Activated CD4-positive, alpha-beta T cell treated with anti-CD3 and anti-CD28 coated beads, Interleukin-2, amount 50 U/mL, for 16 hours (primary cell): ENCODE results near the gene CDKN1C.

Experiments
- DNase-seq: peaks from one replicate; pipeline ENCODE4 v3.0.0-alpha.2; 2020

CDKN1C gene

DNA sequence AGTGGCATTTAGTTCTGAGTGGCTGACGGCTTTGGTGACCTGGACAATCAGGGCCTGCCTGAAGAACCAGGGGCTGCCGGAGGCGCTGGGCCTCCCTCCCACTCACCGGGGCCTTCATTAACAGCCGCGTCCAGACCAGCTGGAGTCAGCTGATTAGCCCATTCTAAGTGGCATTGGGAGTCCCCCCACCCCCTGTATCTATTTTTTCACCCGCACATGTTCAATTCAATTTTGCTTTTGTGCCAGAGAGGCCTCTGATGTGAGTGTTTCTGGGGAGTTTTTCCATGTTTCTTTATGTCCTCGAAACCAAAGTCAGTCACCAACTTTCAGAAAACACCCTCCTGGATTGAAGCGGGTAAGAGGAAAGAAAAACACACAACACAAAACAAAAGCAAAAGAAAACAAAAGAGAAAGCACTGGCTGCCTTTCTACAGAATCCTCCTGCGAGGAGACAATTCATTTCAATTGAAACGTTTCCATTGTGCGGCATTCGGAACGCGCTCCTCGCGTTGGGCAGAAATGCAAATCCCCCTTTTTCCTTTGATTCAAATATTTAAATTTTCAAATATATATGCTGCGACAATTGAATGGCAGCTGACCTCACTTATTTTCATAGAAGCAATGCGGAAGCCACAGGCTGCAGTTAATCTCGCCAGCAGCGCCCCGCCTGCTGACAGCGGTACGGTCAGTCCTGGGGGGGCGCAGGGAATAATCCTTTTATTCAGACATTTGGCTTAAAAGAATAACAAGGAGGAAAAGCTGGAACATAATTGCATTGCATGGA is 17.7 kb downstream of the CDKN1C start:
- no peak for DNase-seq

DNA sequence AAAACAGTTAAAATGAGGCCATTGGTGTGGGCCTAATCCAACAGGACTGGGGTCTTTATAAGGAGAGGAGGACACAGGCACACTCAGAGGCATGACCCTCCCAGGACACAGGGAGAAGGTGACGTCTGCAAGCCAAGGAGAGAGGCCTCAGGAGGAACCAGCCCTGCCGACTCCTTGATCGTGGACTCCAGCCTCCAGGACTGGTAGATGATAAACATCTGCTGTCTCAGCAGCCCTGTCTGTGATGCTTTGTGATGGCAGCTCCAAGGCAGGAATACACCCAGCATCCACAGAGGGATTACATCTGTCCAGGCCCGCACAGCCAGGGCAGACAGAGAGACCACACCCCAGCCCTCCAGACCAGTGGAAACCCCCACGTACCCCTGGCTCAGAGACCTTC is 18.4 kb downstream of the CDKN1C start:
- DNase-seq: no peak

DNA sequence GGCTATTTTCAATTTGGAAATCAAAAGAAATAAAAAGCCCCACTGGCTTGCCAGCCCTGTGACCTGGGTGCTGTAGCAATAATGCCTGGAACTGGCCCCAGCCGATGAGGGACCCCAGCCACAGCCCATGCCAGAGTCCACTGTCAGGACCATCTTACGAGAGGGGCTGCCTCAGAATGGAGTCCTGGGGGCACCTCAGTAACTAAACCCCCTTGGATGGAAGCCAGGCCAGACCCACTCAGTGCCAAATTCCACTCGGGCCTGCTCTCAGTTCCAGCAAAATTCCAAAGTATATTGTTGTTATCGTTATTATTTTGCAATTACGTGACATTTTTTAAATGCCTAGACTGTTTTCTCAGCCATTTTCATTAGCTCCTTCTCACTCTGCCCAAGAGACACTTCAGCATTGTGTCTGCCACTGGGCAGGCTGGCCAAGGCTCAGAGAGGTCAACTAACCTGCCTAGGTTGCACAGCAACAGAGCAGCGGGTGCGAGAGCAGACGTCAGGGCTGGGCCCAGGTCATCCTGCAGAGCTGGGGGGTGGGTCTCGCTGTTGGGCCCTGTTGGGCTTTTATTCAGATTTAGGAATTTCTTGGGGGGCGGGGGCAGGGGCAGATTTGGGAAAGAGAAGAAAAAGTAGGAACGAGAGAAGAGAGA is 19.5 kb downstream of the CDKN1C start:
- DNase-seq: no peak

DNA sequence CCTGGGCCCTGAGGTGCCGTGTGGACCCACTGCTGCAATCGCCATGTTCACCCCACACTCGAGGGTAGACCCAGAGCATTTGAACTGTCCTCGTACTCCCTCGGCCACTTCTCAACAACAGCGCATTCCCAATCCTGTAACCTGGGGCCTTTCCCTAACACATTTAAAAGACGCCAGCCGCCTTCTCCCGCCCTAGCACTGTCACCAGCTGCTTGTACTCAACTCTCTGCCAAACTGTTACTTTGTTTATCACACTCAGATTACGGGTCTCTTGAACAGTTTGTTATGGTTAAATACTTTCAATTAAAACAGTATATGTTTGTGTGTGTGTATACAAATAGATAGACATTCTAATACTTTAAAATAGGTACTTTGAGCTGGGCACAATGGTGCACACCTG is 20.7 kb downstream of the CDKN1C start:
- DNase-seq: no peak

DNA sequence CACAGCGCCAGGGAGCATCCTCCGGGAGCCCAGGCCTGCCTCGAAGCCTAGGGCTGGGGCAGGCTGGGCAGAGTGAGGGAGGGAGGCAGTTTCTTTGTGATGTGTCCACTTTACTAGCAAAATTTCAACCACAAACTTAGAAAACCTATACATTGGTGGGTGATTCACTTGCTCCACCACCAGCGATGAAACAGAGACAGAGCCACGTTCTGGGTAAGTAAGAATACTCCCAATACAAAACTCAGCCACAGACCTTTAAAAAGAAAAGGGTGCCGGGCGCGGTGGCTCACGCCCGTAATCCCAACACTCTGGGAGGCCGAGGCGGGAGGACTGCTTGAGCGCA is 22.3 kb downstream of the CDKN1C start:
- no peak for DNase-seq

DNA sequence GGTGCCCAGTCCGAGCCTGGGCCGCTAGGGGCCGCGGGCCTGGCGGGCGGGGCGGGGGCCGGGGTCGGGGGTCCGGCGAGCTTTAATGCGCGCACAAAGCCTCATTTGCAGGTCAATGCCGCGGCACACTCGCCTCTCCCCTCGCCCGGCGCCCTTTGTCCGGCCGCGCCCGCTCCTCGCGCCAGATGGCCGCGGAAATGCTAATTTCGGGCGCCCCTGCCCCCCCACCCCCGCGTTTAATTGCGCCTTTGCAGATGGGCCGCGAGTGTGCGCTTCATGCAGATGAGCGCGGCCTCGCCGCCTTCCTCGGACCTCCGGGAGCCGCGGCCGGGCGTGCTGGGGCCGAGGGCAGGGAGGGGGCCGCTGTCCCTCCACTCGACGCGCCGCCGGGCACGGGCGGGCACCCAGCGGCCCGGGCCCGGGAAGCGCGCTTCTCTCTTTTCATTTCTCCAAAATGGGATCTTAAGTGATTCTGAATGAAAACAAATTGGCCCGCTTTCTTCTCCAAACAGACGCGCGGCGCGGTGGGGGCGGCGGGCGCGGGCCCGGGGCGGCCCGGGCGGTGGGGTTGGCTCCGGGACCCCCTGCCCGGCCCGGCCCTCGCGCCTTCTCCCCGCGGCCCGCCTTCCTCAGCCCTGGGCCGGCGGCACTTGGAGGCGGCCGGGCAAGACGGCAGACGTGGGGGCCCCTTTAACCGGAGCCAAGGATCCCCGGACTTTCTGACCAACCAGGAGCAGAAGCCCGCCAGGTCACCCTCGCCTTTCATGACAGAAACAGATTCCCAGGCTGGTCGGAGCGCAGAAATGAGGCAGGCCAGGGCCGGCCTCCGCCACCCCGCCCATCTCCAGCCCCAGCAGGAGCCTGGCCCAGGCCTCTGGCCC is 22.9 kb downstream of the CDKN1C start:
- no peak for DNase-seq

DNA sequence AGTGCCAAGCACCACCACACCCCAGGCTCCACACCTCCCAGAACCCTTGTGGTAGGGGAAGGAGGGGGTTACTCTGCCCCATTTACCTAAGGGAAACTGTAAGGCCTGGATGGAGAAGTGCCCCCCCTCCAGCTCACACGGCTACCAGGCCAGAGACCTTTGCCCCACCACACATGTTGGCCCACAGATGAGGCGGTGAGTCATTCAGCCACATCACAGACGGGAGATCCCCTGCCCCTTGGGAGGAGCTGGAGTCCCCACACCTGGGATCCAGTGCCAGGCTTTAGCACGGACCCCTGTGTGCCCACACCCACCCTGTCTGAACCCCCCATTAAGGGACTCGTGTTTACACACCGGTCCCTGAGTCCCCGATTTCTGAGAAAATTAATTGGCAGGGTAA is 24.9 kb downstream of the CDKN1C start:
- DNase-seq: no peak

DNA sequence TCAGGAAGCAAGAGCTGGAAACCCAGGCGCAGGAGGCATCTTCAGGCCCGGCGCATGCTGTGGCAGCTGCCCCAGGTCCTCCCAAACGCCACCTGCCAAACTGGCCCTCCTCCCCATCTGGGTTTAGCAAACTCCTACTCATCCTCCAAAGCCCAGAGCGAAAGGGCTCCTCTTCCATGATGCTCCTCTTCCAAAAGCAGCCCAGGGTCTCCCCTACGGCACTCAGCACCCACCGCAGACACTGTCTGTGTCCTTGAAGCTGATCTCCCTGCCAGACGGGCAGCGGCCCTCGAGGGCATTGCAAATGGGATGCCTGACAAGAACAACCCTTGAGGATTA is 25.9 kb downstream of the CDKN1C start:
- DNase-seq: no peak

DNA sequence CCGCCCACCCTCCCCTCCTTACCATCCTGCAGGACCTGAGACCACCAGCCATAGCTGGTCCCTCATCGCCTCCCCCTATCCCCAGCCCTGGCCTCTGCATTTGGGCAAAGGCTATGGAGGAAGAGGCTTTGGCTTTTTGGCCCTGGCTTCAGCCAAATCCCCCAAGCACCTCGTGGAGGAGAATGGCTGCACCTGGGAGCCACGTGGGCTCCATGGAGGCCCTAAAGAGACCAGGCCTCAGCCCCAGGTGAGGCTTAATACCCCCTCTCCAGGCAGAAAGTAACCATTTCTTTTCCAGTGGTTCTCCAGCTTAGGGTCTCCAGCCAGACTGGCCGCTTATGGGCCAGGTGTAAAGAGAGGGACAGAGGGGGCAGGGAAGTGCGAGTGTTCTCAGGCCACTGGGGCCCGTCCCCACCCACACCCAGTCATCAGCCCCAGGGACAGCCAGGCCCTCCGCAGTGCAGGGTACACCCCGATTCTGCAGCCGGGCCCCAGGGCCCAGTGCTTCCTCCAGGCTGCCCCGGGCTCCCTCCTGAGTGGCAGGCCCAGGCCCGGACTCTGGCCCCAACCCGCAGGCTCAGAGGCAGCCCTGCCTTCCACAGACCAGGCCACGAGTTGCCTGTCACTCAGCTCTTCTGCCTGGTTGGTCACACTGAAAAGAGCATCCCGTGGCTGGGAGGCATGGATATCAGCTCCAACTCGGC is 26.4 kb downstream of the CDKN1C start:
- DNase-seq: no peak

DNA sequence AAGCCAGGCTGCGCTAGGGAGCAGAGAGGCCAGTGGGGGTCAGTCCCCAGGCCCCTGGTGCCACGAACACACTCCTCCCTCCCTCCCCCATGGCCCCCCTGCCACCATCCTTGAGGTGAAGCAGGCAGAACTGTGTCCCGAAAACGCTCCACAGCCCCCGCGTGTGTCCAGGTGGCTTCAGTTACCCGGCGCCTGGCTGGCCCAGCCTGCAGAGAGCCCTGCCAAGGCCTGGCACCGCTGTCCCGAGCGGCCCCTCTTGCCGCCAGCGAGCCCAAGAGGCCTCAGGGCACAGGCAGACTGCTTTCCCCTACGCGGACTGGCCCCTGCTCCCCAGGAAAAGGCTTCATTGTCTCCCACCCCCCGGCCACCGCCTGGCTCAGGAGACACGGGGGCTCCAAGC is 27.7 kb downstream of the CDKN1C start:
- no peak for DNase-seq

DNA sequence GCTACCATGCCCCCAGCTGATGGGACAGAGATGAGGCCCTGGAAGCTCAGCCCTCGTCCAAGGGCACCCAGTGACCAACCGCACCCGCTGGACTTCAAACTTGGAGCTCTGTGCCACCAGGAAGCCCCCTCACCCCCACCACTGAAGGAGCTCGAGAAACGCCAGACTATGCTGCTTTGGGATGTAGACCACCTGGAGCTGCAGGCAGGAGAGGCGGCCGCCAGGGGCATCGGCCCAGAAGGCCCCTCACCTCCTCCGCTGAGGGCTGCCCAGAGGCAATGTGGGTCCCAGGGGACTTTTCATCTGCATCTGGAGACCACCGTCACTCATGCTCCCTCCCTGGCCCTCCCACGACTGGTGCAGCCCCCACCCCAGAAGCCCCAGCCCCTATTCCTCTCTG is 28.3 kb downstream of the CDKN1C start:
- no peak for DNase-seq

DNA sequence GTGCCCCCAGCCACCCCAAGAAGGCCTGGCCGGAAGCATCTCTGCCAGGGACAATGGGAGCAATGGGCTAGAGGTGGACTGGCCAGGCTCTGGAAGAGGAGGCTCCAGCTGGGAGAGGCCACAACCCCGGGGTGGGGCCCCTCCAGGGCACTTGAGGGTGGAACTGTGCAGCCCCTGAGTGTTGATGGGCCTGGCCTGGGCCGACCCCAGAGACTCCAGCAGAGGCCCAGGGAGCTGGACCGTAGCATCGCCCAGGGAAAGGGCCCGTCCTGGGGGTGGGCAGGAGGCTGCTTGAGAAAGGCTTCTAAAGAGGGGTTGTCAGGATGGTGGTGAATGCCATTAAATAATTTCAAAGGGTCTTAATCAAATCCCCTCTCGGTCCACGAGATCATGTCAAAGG is 30.4 kb downstream of the CDKN1C start:
- no peak for DNase-seq

DNA sequence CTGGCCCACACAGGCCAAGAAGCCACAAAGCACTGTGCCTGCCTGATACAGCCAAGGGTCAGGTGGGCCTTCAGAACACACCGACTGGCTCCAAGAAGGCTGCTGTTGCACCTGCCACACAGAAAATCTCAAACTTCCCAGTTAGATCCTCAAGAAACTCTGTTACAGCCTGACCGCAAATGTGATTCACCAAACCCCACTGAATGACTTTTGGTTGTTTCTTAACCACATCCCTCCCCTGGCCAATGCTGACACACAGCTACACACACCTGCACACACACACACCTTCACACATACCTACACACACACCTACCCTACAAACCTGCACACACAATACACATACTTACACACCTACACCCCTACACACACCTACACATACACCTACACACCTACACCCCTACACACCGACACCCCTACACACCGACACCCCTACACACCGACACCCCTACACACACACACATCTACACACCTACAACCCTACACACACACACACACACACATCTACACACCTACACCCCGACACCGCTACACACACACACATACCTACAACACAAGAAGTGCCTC is 31.5 kb downstream of the CDKN1C start:
- DNase-seq: no peak

DNA sequence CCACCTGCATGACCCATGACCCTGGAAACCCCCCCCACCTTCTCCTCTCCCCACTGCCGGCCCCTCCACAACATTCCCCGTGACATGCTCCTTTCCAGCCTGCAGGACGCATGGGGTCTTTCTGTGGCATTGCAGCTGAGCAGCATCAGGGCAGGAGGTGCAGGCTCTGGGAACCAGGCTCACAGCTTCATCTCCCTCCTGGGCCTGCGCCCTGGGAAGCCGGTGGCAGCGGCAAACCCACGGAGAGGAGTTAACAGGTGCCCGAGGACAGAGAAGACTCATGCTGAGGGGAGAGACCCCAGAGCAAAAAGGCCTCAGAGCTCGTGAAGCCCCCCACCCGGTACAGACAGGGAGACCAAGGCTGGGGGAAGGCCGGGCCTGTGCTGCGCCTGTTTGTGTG is 32.2 kb downstream of the CDKN1C start:
- DNase-seq: no peak

DNA sequence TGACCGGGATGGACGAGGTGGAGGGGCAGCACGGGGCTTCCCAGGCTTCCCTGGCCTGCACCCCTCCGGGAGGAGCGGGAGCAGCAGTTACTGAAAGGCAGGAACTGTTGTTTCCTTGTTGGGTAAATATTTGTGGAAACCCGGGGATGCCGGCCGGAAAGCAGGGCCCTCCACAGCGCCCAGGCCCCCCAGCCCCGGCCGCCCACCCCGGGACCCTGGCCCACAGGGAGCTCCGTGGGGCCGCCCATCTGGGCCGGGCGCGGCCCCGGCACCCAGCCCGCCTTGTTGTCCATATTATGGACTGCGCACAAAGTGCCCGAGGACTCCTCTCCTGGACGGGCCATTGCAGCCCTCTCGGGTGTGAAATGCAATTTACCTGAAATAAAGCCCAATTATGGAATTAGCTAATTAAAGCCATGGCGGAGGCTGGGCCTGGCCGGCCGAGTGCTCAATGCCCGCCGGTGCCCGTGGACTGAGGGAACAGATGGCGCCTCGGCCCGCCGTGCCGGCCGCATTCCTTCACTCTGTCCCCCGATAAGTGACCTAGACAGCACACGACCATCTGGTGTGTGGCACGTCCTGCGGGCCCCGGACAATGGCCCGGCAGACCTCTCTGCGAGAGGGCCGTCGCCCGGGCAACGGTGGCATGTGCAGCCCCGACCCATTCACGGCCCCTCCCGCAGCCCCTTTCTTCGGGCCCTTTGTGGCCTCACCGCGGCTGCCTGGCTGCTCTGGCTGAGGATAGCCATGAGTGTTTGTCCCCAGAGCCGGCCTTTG is 35.4 kb downstream of the CDKN1C start:
- no peak for DNase-seq

DNA sequence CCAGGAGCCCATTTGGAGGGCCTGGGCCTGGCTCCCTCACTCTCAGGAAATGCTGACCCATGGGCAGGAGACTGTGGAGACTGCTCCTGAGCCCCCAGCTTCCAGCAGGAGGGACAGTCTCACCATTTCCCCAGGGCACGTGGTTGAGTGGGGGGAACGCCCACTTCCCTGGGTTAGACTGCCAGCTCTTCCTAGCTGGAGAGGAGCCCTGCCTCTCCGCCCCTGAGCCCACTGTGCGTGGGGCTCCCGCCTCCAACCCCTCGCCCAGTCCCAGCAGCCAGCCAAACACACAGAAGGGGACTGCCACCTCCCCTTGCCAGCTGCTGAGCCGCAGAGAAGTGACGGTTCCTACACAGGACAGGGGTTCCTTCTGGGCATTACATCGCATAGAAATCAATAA is 37.1 kb downstream of the CDKN1C start:
- no peak for DNase-seq

DNA sequence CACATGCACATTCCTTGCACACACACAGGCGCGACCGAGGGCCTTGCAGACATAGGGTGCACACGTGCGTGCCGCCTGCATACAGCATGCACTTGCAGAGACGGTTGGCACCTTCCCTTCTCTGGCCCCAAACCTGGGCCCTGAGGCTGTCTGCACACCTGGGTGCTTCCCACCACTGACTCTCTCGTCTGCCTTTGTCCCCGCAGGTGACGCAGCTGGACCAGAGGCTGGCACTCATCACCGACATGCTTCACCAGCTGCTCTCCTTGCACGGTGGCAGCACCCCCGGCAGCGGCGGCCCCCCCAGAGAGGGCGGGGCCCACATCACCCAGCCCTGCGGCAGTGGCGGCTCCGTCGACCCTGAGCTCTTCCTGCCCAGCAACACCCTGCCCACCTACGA is 38.0 kb downstream of the CDKN1C start:
- DNase-seq: no peak

DNA sequence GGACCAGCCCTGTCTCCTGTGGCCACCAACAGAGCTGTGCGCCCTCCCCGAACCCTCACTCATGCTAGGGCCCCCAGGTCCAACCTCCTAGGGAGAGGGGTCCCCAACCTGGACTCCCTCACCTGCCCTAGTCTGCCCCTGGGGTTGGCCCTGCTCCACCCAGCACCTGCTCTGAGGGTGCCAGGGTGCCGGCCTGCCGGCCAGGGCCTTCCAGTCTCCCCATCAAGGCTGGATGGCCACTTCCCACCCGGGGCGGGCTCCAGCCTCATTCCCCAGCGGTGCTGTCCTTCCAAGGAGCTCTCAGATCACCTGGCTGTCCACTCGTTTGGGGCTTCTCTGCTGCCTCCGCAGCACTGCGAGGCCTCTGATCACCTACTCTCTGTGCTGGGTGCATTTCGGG is 39.1 kb downstream of the CDKN1C start:
- DNase-seq: no peak

DNA sequence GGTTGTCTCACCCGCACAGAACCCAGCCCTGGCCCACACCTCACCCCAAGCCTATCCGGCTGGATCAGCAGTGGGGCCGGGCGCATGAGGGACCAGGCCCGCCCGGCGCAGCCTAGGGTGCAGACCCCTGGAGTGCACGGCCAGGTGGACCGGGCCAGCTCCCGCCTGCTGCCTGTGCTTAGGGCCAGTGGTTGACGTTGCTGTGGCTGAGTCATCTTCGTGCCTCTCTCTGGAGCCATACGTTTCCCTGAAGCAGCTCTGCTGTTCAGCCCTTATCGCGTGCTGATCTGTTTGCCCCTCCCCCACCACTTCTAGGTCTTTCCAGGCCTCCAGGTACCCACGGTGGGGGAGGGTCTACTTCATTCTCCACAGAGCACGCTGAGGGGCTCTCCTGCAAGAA is 39.5 kb downstream of the CDKN1C start:
- no peak for DNase-seq

DNA sequence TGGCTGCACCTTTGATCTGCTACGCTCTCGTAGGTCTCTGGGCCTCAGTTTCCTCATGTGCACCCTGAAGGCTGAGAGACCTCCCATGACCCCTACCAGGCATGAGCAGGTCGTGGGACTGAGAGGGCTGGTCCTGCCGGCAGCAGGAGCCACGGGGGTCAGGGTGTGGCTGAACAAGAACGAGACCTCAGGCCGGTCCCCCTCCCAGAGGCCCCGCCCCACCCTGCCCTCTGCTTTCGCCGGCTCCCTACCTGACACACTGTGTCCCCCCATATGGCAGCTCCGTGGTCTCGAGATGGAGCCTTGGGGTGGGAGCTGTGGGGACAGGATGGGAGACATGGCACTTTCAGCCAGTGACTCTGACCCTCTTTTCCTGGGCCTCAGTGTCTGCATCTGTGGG is 40.6 kb downstream of the CDKN1C start:
- DNase-seq: no peak

DNA sequence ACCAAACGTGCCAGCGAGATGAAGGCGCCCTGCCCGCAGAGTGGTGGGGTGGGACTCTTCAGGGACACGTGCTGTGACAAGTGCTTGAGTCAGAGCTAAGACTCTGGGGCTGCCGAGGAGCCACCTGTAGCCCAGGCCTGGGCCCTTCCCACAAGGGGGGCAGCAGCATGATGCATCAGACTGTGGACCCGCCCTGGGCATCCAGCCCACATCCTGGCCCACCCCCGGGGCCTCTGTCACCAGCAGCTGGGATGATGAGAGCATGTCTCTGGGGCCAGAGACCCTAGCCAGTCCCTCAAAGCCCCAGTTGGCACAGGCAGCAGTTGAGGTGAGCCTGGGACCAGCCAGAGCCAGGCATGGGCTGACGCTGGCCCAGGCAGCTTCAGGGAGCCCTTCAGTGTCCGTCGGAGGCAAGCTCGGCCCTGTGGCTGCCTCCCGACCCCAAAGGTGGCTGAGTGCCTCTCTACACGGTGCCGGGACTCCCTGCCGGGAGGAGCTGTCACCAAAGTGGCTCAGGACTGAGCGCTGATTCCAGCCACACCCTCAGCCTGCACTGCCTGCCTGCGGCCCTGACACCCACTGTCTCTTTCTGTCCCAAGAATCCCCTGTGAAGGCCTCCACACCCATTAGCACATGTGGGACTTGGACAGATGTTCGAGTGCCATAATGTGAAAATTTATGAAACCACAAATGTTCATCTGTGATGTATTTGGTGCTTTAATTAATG is 41.3 kb downstream of the CDKN1C start:
- no peak for DNase-seq

DNA sequence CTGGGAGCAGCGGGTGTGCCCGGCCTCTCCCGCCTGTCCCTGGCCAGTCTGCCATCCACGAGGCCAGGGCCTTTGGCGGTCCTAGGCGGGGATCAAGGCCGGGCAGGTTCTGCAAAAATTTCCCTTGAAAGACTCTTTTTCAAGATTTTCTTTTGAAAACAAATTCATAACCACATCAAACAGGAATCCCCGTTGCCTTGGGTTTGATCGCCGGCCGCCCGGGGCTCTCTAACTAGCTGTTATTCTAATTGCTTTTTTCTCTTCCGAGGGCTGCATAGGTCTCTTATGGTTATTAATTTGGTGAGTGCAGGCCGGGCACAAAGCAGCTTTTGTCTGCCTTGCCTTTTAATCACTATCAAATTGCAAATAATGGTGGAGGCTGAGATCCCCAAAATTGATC is 42.0 kb downstream of the CDKN1C start:
- DNase-seq: no peak
